ENCODE data around the gene FOSL1.

The FOSL1 gene

DNA sequence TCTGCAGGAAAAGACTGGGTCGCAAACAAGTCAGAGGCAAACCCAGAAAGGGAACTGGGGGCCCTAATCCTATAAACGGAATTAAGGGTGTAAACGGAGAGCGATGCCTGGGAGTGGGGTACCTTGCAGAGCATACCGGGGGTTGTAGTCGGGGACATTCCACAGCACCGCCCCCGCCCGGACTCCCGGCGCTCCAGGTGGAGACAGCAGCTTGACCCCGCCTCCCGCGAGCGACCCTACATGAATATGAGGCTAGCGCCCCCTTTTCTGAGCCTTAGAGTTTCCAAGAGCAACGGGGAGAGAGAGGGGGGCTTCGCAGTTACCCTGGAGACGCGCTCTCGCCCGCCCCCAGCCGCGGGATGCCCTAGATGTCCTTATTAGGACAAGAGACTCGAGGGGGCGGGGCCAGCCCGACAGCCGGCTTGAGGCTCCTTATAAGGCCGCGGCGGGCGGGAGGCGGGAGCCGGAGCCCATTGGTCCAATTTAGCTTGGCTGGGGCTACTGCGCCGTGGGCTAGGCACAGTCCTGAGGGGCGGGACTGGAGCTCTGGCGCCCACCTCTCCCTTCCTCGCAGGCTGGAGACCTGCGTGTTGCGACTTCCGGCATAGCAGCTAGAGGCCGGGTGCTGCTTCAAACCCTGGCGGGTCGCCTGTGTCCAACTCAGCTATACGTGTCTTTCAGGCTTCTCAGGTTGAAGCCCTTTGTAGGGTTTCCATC lies 40.9 kb downstream of the FOSL1 start:
- TF ChIP-seq, protein P1, sequence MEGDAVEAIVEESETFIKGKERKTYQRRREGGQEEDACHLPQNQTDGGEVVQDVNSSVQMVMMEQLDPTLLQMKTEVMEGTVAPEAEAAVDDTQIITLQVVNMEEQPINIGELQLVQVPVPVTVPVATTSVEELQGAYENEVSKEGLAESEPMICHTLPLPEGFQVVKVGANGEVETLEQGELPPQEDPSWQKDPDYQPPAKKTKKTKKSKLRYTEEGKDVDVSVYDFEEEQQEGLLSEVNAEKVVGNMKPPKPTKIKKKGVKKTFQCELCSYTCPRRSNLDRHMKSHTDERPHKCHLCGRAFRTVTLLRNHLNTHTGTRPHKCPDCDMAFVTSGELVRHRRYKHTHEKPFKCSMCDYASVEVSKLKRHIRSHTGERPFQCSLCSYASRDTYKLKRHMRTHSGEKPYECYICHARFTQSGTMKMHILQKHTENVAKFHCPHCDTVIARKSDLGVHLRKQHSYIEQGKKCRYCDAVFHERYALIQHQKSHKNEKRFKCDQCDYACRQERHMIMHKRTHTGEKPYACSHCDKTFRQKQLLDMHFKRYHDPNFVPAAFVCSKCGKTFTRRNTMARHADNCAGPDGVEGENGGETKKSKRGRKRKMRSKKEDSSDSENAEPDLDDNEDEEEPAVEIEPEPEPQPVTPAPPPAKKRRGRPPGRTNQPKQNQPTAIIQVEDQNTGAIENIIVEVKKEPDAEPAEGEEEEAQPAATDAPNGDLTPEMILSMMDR (IDR thresholded peaks at IDR 0.05; ENCODE audit: extremely low read depth, missing control alignments) = no peak
- peak; percentile 96 for DNase-seq (ENCODE audit: low spot score)

DNA sequence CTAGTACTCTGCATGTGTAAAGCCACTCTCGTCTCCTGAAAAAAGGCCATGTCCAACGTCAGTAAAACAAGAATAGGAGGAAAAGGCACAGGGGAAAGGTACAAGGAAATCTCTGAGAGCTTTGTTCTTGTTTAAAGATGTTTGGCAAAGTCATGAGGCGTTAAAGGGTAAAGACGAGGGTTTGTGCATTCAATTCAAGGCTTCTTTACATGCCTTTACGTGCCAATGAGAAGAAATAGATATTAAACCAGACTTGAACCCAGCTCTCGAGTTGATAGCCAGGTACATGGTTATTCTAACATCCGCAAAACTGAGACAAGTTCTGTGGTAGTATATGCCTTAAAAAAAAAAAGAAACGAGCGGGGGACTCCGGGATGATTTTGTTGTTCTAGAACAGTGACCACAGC lies 41.5 kb downstream of the FOSL1 start:
- TF ChIP-seq, protein P1 (IDR thresholded peaks at IDR 0.05; ENCODE audit: extremely low read depth, missing control alignments) = no peak
- no peak for DNase-seq (ENCODE audit: low spot score)

DNA sequence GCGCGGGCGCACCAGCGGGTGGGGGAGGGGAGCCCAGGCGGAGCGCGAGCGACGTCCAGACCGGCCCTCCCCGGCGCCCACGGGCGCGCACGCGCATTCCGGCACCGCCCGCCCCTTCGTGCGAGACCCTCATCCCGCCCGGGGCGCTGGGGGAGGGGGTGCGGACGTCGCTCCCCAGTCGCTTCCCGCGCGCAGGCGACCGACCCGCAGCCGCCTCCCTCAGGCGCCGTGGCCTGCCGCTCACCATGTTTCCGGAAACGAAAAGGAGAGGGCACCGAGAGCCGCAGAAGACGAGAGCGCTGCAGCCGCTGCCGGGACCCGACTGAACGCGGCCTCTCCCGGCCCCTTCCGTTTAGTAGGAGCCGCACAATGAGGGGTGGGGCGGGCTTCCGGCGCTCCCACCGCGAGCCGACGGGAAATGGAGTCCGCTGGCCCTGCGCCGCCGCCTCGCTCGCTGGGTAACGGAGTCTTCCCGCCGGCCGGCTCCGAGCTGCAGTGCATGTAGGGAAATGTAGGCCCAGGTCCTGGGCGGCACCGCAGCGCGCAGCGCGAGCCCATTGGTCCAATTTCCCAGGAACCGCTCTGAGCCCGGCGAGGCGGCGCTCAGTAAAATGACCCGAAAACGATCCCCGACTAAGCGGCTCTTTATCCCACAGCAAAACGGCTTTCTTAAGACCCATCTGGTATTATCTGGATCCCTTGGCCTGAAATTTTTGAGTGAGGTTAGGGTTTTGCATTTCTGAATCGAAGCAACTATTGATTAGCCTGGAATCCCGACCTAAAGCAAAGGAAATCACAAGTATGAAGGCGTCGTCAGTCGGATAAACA lies 42.1 kb downstream of the FOSL1 start, which contains the start of gene CFL1:
Gene CFL1, minus strand, starts transcription at position 328 of the 828 bp plus-strand sequence. Its CDS starts 81 bp downstream, at position 247.
- DNase-seq (ENCODE audit: low spot score) = peak; percentile 94
- TF ChIP-seq, protein P1 (IDR thresholded peaks at IDR 0.05; ENCODE audit: extremely low read depth, missing control alignments) = no peak

DNA sequence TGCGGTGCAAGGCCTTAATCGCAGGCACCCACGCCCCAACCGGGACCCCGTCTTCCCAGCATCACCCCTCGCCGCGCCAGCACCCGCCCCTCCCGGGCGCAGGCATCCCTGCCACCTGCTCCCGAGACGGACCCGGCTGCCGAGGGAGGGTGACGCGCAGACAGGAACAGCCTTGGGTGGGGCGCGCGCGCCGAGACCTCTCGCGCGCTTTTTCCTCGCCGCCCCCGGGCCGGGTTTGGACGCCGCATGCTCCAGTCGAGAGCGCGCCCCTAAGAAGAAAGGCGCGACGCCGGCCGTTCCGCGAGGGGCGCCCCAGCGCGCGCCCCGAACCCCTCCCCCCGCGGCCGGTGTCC lies 42.7 kb downstream of the FOSL1 start:
- TF ChIP-seq, protein P1 (IDR thresholded peaks at IDR 0.05; ENCODE audit: extremely low read depth, missing control alignments) = no peak
- DNase-seq (ENCODE audit: low spot score) = no peak

DNA sequence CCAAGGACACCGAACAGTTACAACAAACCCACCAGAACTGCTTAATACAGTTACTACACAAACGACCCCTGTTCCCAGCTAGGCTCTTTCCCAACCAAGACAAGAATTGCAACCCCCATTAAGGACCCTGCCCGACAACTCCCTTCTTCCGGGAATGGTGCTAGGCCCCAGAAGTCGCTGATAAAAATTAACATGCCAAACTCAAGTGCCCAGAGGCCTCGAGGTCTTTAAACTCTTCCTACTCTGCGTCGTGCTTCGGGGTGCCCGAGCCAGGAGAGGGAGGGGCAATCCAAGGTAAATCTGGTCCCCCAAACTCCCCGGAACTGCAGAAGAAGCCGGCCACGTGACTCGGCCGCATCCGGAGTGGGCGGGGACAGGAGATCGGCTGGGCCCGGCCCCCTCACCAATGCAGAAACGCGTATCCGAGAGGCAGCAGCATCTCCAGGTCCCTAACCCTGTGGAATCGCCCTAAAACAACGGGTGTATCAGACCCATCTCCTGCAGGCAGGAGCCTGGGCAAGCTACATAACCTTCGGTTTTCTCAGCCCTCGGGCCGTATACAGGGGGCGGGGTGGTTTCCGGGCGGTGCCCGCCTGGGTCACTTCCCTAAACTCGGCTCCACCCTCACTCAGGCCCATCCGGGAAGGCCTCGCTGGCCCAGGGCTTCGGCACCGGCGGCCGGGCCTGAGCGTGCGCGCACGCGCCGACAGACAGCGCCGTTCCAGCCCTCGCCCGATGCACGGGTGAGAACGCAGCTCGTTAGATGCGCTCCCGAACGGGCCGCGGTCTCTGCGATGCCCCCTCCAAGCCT lies 43.3 kb downstream of the FOSL1 start:
- DNase-seq (ENCODE audit: low spot score) = peak; percentile 86
- TF ChIP-seq, protein P1 (IDR thresholded peaks at IDR 0.05; ENCODE audit: extremely low read depth, missing control alignments) = no peak

DNA sequence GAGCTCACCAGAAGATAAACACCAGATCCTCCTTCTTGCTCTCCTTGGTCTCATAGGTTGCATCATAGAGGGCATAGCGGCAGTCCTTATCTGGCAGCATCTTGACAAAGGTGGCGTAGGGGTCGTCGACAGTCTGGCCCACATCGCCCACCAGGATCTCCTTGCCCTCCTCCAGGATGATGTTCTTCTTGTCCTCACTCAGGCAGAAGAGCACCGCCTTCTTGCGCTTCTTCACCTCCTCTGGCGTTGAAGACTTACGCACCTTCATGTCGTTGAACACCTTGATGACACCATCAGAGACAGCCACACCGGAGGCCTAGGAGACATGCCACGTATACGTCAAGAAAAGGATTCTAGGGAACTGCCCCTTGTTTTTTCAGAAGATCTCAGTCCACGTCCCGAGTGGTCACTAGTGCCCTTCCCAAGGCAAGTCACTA lies 44.2 kb downstream of the FOSL1 start:
- DNase-seq (ENCODE audit: low spot score) = no peak

More for the DNA sequence above, 44.2 kb downstream of the FOSL1 start:
- TF ChIP-seq, protein P1 (IDR thresholded peaks at IDR 0.05; ENCODE audit: extremely low read depth, missing control alignments) = no peak
